Smooth muscle cell (in vitro differentiated cells): ENCODE measurements around the gene CRYL1. TPM values are rescaled to one million over a fixed set of nuclear protein-coding genes. Genes with fewer than 3 reads are reported as not detected.

Experiments
- DNase-seq: peaks from one replicate; lab custom pipeline; 2025; ENCODE audit not compliant: unreplicated experiment; lab: John Stamatoyannopoulos, UW
- H2AFZ ChIP-seq: fragments of 200-600 bp; sonication (generic); 2 replicates; pipeline ENCODE4 v1.6.0; 2016; ENCODE audit warnings: antibody characterized with exemption, low read depth, mild to moderate bottlenecking
- H3F3A ChIP-seq: fragments of 200-600 bp; sonication (generic); 2 replicates; pipeline ENCODE4 v1.6.0; 2017; ENCODE audit warnings: antibody characterized with exemption, low read depth
- H3K27ac ChIP-seq: fragments of 200-600 bp; sonication (generic); 2 replicates; pipeline ENCODE4 v1.5.1; 2016; ENCODE audit warnings: low read depth, mild to moderate bottlenecking
- H3K27me3 ChIP-seq: fragments of 200-600 bp; sonication (generic); 2 replicates; pipeline ENCODE4 v1.6.1; 2016; ENCODE audit warnings: low read depth, mild to moderate bottlenecking
- H3K36me3 ChIP-seq: fragments of 200-600 bp; sonication (generic); 2 replicates; pipeline ENCODE4 v1.5.1; 2016; ENCODE audit warnings: low read depth
- H3K4me1 ChIP-seq: fragments of 200-600 bp; sonication (generic); 2 replicates; pipeline ENCODE4 v1.5.1; 2016; ENCODE audit warnings: low read depth
- H3K4me2 ChIP-seq: fragments of 200-600 bp; sonication (generic); 2 replicates; pipeline ENCODE4 v1.6.0; 2016; ENCODE audit warnings: mild to moderate bottlenecking
- H3K4me3 ChIP-seq: fragments of 200-600 bp; sonication (generic); 2 replicates; pipeline ENCODE4 v1.5.1; 2016; ENCODE audit warnings: mild to moderate bottlenecking
- H3K79me2 ChIP-seq: fragments of 200-600 bp; sonication (generic); 2 replicates; pipeline ENCODE4 v1.6.0; 2016; ENCODE audit warnings: low read depth, mild to moderate bottlenecking
- H3K9ac ChIP-seq: fragments of 200-600 bp; sonication (generic); 2 replicates; pipeline ENCODE4 v1.6.0; 2016; ENCODE audit warnings: low read depth
- H3K9me3 ChIP-seq: fragments of 200-600 bp; sonication (generic); replicated peaks from 2 replicates; pipeline ENCODE4 v1.5.1; 2016; ENCODE audit warnings: low read depth
- H4K20me1 ChIP-seq: fragments of 200-600 bp; sonication (generic); 2 replicates; pipeline ENCODE4 v1.6.0; 2016; ENCODE audit warnings: low read depth
- CTCF ChIP-seq: fragments of 200-600 bp; sonication (generic); IDR thresholded peaks from 2 replicates; pipeline ENCODE4 v1.5.1; 2017; ENCODE audit warnings: borderline replicate concordance, mild to moderate bottlenecking, antibody characterized with exemption; ENCODE audit not compliant: insufficient read depth, poor library complexity, severe bottlenecking
- WGBS: methylation state at CpG from one replicate; pipeline ENCODE4 v1.1.7; 2016; ENCODE audit warnings: low lambda C conversion rate; 5-methylcytosine and 5-hydroxymethylcytosine counted together
- polyA plus RNA-seq: library from polyadenylated mRNA; unstranded; fragments of >200 nt; fragmentation: Nextera tagmentation; extraction: Ambion mirVana; gene quantifications from 2 replicates; pipeline ENCODE4 v1.2.1, GENCODE V29; 2016
- total RNA-seq: library from RNA; depleted of rRNA; stranded (reverse); fragments of >200 nt; gene quantifications from 2 replicates; pipeline ENCODE4 v1.2.3, GENCODE V29; 2014

The CRYL1 gene
- total and polyA plus RNA-seq, 2 experiments from 2014 or later, result 6.5 to 12.4 TPM

- Histone ChIP-seq H3K36me3 (no peaks in the 10 kb centered on the region), H3F3A (peaks cover 11% of the 10 kb centered on the region), H3K9ac (no peak overlapping the region), H4K20me1 (no peaks in the 10 kb centered on the region), H3K27me3 (no peaks in the 10 kb centered on the region), H3K9me3 (no peaks in the 10 kb centered on the region), H3K4me3 (no peak overlapping the region), H3K4me1 (peaks cover 13% of the 10 kb centered on the region), H2AFZ (no peak overlapping the region), H3K4me2 (no peak overlapping the region), H3K27ac (no peak overlapping the region), H3K79me2 (no peaks in the 10 kb centered on the region)
- no peak for DNase-seq
- 93% methylated on average over 13 of the region's 13 CpGs for WGBS
- TF ChIP-seq CTCF, result no peak
Observed at GRCh38 chr13:20404488-20405222, 121.0 kb downstream of the CRYL1 start.

- no peak for TF ChIP-seq CTCF
- Histone ChIP-seq H3K79me2 (no peaks in the 10 kb centered on the region), H2AFZ (no peak overlapping the region), H3K4me3 (no peak overlapping the region), H3K9ac (no peak overlapping the region), H3K27ac (no peak overlapping the region), H3K4me2 (no peak overlapping the region), H3K36me3 (no peaks in the 10 kb centered on the region), H3F3A (peaks cover 11% of the 10 kb centered on the region), H3K27me3 (no peaks in the 10 kb centered on the region), H4K20me1 (no peaks in the 10 kb centered on the region), H3K9me3 (no peaks in the 10 kb centered on the region), H3K4me1 (peaks cover 13% of the 10 kb centered on the region)
- DNase-seq, result no peak
- 97% methylated on average over 10 of the region's 10 CpGs for WGBS
Observed at GRCh38 chr13:20403826-20404225, 121.8 kb downstream of the CRYL1 start.

- Histone ChIP-seq H3K4me1 (peaks cover 13% of the 10 kb centered on the region), H3K79me2 (no peaks in the 10 kb centered on the region), H3K4me3 (no peak overlapping the region), H3K9ac (no peak overlapping the region), H3K27me3 (no peaks in the 10 kb centered on the region), H3F3A (peaks cover 11% of the 10 kb centered on the region), H3K9me3 (no peaks in the 10 kb centered on the region), H3K4me2 (no peak overlapping the region), H3K27ac (no peak overlapping the region), H2AFZ (no peak overlapping the region), H4K20me1 (no peaks in the 10 kb centered on the region), H3K36me3 (no peaks in the 10 kb centered on the region)
- TF ChIP-seq CTCF, result no peak
- WGBS, result 95% methylated on average over 5 of the region's 5 CpGs
- no peak for DNase-seq
Observed at GRCh38 chr13:20402881-20403280, 122.8 kb downstream of the CRYL1 start.
